Liver (tissue), 3 donors: Measurements from ENCODE around the gene GSTT2B.

Experiments used
- ATF3 ChIP-seq: IDR thresholded peaks from 2 replicates; pipeline ENCODE4 v1.6.1; 2016; ENCODE audit warnings: antibody characterized with exemption
- CTCF ChIP-seq: fragments of 150-350 bp; IDR thresholded peaks from 2 replicates; pipeline ENCODE4 v1.5.1; 2017; ENCODE audit warnings: improper control_type of control experiment, low read depth, low read length; ENCODE audit not compliant: missing input control
- EGR1 ChIP-seq, 2 donors: IDR thresholded peaks; 2 replicates each; pipeline ENCODE4 v1.6.1; 2016 to 2018; ENCODE audit warnings: antibody characterized with exemption in 2 of 2, low read depth in 2 of 2
- JUND ChIP-seq, 2 donors: IDR thresholded peaks; 2 replicates each; pipeline ENCODE4 v1.6.1; 2016; ENCODE audit warnings: antibody characterized with exemption in 2 of 2
- MAX ChIP-seq: IDR thresholded peaks from 2 replicates; pipeline ENCODE4 v1.6.1; 2016; ENCODE audit warnings: antibody characterized with exemption
- RAD21 ChIP-seq, 2 donors: IDR thresholded peaks; 2 replicates each; pipeline ENCODE4 v1.6.1; 2016; ENCODE audit warnings: antibody characterized with exemption in 2 of 2, mild to moderate bottlenecking in 2 of 2
- REST ChIP-seq: IDR thresholded peaks from 2 replicates; pipeline ENCODE4 v1.6.1; 2016; ENCODE audit warnings: antibody characterized with exemption, mild to moderate bottlenecking
- TAF1 ChIP-seq: conservative IDR thresholded peaks from 2 replicates; pipeline ENCODE4 v1.6.1; 2016; ENCODE audit warnings: antibody characterized with exemption, mild to moderate bottlenecking
- donor health status: healthy.
- donor health status: healthy.

- TF ChIP-seq CTCF (no peak), TAF1 (no peak), JUND (IDR thresholded peaks at IDR 0.05) (no peak), REST (no peak), RAD21 (IDR thresholded peaks at IDR 0.05) (no peak), ATF3 (no peak), MAX (no peak), EGR1 (IDR thresholded peaks at IDR 0.05; ENCODE audit: low read depth in 2 of 2) (no peak)
Observed at GRCh38 chr22:23911318-23911980, 49.5 kb downstream of the GSTT2B start.
